ENCODE data around the gene TBC1D22A.

GRCh38 chr22:47166446-47167016, 404.1 kb downstream of the TBC1D22A start:
- TF ChIP-seq, protein P1, sequence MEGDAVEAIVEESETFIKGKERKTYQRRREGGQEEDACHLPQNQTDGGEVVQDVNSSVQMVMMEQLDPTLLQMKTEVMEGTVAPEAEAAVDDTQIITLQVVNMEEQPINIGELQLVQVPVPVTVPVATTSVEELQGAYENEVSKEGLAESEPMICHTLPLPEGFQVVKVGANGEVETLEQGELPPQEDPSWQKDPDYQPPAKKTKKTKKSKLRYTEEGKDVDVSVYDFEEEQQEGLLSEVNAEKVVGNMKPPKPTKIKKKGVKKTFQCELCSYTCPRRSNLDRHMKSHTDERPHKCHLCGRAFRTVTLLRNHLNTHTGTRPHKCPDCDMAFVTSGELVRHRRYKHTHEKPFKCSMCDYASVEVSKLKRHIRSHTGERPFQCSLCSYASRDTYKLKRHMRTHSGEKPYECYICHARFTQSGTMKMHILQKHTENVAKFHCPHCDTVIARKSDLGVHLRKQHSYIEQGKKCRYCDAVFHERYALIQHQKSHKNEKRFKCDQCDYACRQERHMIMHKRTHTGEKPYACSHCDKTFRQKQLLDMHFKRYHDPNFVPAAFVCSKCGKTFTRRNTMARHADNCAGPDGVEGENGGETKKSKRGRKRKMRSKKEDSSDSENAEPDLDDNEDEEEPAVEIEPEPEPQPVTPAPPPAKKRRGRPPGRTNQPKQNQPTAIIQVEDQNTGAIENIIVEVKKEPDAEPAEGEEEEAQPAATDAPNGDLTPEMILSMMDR (IDR thresholded peaks at IDR 0.05): no peak
- TF ChIP-seq POLR2A (IDR thresholded peaks at IDR 0.05) (no peak), EP300 (IDR thresholded peaks at IDR 0.05) (no peak)

Measured in upper lobe of left lung (tissue), 4 donors.